Activated CD4-positive, alpha-beta T cell treated with anti-CD3 and anti-CD28 coated beads for 24 hours (primary cell): Measurements from ENCODE around the gene POLR2A.

Source experiments
- DNase-seq, 2 donors: peaks; one replicate each; pipeline ENCODE4 v3.0.0-alpha.2; 2020; ENCODE audit warnings: low read depth in 2 of 2

The POLR2A gene

DNA sequence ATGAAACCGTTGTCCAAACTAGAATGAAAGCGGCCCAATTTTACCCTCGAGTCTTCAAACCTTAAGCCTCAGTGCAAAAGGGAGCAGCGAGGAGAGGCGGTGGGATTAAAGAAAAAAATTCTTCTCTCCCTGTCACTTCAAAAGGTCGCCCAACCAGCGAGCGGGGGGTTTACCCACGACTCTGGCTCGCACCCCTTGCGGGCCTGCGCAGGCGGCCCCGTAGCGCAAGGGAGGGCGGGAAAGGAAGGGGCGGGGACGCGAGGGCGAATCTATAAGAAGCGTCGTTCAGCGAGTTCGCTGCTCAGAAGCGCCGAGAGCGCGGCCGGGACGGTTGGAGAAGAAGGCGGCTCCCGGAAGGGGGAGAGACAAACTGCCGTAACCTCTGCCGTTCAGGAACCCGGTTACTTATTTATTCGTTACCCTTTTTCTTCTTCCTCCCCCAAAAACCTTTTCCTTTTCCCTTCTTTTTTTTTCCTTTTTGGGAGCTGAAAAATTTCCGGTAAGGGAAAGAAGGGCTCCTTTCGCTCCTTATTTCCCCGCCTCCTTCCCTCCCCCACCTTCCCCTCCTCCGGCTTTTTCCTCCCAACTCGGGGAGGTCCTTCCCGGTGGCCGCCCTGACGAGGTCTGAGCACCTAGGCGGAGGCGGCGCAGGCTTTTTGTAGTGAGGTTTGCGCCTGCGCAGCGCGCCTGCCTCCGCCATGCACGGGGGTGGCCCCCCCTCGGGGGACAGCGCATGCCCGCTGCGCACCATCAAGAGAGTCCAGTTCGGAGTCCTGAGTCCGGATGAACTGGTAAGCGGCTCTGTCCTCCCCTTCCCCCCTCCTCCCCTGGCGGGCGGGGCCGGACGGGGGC is at the start of gene POLR2A:
Gene POLR2A (plus strand): TSS at position 300 of the 852 bp plus-strand sequence.
- peak; percentile 94 to 98 for DNase-seq

DNA sequence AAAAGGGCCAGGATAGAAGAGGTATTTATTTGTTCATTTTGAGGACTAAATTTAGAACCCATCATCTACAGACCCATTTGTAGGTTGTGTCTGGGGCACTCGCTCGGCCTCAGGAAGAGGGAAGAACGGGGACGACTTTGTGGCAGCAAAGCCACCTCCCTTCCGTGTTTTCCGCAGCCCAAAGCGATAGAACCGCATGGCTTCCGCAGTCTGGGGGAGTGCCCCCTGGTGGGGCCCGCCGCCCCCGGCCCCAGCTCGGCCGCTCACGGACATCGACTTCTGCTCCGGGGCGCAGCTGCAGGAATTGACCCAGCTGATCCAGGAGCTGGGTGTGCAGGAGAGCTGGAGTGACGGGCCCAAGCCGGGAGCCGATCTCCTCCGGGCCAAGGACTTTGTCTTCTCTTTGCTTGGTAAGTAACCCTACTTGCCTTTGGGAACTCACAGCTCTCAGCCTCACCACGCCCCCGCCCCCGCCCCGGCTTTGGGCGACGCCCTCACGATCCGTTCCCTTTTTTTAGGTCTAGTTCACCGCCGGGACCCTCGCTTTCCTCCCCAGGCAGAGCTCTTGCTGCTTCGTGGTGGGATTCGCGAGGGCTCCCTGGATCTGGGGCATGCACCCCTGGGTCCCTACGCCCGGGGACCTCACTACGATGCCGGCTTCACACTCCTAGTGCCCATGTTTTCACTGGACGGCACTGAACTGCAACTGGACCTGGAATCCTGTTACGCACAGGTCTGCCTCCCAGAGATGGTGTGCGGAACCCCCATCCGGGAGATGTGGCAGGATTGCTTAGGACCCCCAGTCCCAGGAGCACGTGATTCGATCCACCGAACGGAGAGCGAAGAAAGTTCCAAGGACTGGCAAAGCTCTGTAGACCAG is 48.2 kb upstream of the POLR2A start:
- DNase-seq: peak; percentile 29 to 40

DNA sequence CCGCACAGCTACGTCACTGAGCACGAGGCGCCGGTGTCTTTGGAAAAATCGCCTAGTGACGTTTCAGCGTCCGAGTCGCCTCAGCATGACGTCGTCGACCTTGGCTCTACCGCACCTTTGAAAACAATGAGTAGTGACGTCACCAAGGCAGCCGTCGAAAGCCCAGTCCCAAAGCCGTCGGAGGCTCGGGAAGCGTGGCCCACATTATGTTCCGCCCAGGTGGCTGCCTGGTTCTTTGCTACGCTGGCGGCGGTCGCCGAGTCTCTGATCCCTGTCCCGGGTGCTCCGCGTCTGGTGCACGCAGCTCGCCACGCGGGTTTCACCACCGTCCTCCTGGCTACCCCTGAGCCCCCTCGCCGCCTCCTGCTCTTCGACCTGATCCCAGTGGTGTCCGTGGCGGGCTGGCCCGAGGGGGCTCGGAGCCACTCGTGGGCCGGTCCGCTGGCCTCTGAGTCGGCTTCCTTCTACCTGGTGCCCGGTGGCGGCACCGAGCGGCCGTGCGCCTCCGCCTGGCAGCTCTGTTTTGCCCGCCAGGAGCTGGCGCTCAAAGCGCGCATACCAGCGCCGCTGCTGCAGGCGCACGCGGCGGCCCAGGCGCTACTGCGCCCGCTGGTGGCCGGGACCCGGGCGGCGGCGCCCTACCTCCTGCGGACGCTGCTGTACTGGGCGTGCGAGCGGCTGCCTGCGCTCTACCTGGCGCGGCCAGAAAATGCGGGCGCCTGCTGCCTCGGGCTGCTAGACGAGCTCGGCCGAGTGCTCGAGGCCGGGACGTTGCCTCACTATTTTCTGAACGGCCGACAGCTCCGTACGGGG is 47.4 kb upstream of the POLR2A start:
- DNase-seq: peak; percentile 65 to 68

DNA sequence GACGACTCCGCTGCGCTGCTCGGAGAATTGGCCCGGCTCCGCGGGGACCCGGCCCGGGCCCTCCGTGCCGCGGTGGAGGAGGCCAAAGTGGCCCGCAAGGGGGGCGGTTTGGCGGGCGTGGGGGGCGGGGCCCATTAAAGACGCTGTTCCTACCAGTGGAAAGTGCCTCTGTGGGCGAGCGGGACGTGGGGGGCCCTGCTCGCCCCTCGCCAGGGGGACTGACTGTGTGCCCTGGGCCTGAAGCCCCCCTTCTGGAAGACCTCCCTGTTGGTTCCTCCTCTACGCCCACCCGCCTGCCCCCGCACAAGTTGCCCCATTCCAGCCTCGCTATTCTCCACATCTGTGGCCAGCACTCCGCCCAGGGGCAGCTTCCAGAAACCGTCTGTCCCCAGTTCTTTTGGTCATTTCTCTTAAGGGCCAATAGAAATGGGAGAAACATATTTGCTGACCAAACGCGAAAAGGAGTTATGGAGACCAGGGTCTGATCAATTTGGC is 46.8 kb upstream of the POLR2A start:
- no peak for DNase-seq

DNA sequence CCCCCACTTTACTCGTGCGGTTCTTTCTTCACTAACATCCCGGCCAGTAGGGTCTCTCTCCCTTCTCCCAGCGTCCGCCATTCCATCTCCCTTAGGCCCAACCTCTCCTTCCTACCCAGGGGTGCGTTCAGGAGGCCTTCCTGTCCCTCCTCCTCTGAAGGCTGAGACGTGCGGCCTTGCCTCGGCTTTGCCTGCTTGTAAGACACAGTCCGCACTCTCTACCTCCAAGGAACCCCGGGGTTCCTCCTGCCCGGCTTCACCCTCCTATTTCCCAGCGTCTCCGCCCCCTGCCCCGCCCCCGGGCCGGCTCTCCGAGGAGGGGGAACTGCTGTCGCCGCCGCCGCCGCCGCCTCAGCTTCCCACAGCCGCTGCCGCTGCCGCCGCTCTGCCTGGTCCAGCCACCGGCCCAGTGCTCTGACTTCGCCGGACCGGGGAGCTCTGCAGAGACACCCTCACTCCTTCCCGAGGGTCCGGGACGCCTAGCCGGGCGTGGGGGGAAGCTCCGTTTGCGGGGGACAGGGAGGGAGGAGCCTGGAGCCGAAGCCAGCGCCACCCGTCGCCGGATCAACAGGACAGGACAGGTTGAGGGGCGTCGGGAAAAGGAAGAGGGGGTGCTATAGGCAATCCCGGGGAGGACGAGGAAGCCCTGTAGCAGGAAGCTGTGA is 46.1 kb upstream of the POLR2A start:
- peak; percentile 45 to 63 for DNase-seq

DNA sequence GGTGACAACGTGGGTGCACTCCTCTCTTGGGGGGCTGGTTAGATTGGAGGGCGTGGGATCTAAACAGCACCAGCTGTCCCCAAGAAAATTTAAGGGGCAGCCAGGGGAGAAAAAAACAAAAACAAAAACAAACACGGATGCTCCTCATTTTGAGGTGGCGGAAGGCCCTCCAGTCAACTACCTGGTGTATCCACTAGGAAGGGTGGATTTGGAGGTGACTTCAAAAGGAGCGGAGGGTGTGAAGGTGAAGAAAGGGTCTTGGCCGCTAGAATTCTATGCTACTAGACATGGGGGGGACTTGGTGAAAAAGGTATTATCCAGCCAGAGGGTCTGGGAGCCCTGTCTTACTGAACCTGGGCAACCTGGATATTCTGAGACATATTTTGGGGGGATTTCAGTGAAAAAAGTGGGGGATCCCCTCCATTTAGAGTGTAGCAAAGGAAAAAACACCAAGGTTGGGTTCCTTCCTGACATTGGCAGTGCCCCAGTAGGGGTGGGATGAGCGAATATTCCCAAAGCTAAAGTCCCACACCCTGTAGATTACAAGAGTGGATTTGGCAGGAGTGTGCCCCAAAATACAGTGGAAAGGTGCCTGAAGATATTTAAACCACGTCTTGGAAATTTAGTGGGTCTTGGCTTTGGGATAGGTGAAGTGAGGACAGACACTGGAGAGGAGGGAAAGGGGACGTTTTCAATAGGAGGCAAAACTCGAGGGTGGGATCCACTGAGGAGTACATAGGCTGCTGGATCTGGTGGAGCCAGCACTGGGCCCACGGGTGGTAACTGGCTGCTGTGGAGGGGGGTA is 45.3 kb upstream of the POLR2A start:
- DNase-seq: no peak

DNA sequence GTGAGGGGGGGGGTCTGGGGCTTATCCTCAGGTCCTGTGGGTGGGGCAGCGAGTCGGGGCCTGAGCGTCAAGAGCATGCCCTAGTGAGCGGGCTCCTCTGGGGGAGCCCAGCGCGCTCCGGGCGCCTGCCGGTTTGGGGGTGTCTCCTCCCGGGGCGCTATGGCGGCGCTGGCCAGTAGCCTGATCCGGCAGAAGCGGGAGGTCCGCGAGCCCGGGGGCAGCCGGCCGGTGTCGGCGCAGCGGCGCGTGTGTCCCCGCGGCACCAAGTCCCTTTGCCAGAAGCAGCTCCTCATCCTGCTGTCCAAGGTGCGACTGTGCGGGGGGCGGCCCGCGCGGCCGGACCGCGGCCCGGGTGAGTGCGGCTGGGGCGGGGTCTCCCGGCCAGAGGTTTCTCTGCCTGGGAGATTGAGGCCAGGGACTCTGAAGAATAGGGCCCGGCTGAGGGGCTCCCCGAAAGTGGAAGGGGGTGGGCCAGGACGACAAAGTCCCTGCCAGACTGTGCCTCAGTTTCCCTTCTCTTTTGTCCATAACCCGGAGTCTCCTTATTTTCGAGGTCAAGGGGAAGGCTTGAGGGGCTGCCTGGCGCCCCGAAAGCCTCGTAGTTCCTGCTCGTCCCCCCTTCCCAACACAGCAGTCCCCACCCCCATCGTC is 44.6 kb upstream of the POLR2A start, which contains the start of gene FGF11:
Gene FGF11 (plus strand): TSS at position 51 of the 651 bp plus-strand sequence. CDS start 109 bp downstream, at position 160.
- no peak for DNase-seq

DNA sequence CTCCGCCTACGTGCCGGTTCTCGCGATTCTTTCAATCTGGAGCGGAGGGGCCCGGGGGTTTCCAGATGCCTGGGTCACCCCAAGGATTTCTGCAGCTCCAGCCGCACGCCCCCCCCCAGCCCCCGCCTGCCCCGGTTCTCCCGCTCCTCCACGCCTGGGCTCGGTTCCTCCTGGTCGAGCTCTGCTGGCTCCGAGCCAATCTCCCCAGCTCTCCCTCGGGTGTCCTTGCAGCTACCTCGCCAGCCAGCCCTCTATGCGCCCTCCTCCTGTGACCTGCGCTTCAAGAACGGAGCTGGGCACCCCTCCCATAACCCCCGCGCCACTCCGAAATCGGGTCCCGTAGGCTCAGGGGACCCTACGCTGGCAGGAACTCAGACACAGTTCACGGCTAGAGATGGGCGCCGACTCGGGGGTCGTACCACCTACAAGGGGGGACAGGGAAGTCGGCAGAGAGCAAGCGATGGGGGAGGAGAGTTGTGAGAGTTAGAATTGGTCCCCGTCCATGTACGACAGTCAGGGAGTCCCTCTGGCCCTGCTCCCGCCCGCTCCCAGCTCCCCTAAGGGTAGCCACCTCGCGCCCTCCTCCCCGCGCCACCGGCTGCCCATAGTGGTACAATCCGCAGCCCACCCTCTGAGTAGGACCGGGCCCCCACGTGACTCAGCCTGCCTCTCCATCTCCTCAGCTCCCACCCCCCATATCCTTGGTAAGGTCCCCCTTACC is 43.9 kb upstream of the POLR2A start:
- DNase-seq: peak in 1 of 2 donors; percentile 48

DNA sequence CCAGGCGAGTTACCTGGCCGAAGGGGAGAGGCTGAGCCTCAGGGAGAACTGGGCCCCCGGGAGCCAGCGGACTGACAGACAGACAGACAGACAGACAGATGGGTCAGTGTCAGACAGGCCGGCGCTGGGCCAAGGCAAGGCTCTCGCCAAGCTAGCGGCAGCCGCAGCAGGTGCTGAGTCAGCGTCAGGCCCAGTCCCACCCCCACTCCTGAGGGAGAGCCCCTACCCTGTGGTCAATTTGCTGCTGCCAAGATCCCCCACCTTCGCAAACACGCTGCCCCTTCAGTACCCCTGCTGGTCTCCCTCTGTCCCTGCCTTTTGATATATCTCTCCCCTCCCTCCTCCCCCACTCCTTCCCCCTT is 43.4 kb upstream of the POLR2A start:
- no peak for DNase-seq

DNA sequence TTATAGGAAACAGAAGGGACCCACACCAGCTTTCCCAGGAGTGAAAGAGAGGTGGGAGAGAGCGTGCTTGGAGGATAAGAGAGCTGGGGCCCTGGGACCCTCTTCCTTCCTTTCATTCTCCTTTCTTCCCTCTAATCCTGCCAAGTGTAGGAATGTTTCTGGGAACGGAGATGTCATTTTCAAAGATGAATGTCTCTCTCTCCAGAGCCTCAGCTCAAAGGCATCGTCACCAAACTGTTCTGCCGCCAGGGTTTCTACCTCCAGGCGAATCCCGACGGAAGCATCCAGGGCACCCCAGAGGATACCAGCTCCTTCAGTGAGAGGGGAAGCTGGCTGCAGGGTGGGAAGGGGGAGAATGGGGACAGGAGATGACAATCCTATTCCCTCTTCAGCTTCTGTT is 42.9 kb upstream of the POLR2A start:
- DNase-seq: no peak

DNA sequence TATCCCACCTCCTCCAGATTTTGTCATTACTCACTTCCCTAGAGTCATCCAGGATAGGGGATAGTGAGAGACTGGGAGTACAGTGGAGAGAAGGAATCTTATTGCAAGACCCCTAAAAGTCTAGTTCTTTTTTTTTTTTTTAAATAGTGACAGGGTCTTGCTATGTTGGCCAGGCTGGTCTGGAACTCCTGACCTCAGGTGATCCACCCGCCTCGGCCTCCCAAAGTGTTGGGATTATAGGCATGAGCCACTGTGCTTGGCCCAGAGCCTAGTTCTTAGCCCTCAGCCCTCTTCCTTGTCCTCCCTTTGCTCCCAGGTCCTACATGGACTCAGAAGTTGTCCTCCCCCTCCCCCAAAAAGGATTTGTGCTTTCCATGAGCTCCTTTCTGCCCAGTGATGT is 42.0 kb upstream of the POLR2A start:
- DNase-seq: no peak

DNA sequence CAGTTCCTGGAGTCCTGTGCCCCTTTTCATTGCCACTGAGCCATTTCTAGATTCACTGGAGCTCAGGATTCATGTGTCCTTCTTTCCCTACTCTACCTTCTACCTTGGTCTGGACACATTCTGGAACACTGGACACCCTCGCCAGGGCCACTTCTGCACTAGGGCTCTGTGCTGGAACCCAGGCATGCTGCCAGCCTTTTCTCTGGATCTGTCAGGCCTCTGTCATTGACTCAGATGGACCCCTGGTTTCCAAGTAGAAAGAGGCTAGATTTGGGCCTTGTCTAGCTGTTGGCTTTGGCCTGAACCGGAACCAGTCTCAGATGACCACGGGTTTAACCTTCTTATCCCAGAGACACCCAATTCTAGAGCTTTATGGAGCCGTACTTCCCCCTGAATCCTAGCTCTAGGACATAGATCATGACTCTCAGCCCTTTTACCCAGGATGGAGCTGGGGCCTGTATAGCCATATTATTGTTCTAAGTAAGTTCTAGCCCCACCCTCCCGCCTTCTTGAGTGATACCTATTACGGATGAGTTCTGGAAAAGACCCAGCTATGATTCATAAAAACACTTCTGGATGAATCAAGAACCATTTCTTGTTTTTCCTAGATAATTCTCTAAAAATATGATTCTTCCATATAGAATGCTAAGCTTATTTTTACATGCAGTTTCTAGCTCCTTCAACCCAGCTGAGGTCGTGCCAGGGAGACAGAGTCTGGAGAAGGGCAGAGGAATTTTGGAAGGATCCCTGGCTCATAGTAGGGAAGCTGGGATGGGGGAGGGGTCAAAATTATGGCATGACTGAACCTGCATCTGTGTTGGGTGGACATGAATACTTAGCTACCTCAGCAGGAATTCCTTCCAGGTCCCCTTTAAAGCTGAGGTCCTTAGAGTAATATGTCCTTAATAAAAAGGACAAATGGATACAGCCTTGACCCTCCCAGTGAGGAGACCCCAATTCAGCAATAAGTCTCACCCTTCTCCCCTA is 40.4 kb upstream of the POLR2A start:
- no peak for DNase-seq

DNA sequence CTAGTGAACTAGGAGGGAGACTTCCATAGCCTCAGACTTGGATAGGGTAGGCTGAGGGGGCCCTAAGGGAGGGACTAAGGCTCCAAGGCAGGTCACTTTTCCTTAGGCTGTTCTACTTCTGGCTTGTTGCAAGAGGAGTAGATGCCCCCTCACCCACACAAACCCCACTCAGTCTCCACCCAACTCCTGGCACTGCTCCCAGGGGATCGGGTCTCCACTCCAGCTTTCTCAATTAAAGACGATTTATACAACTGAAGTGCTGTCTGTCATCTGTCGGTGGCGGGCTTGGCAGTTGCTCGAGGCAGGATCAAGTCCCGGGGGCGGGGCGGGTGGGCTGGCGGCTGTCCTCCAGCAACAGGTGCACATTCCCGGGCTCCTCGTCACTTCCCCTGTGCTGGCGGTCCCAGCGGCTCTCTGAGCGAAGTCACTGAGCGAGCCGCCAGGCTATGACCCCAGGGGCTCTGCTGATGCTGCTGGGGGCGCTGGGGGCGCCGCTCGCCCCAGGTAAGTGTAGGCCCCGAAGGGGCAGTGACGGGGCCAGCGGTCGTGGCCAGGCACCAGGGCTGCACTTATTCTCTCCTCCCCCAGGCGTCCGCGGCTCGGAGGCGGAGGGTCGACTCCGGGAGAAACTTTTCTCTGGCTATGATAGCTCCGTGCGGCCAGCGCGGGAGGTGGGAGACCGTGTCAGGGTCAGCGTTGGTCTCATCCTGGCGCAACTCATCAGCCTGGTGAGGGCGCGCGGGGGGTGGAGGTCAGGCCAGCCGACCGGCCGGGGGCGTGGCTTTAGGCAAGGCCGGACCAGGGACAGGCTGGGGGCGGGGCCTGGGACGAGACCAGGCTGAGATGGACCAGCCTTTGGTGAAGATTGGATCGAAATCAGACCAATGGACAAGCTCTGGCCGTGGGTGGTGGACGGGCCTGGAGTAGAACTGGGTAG is 39.2 kb upstream of the POLR2A start, which contains the start of gene CHRNB1:
Gene CHRNB1 (plus strand): TSS at position 380 of the 937 bp plus-strand sequence. CDS start 67 bp downstream, at position 447.
- no peak for DNase-seq

DNA sequence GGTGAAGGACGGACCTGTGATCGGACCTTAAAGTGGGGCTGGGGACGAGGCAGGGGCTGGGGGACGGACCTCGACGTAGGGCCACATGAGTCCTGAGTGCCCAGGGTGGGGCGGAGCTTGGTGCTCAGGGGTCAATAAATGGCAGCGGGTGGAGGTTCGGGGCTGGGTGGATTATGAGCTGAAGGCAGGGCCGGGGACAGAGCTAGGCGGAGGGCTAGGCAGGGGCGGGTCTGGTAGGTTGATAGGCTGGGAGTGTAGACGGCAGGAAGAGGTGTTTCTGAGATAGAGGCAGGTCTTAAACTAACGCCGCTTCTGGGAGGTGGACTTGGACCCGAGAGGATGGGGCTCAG is 38.6 kb upstream of the POLR2A start:
- no peak for DNase-seq

DNA sequence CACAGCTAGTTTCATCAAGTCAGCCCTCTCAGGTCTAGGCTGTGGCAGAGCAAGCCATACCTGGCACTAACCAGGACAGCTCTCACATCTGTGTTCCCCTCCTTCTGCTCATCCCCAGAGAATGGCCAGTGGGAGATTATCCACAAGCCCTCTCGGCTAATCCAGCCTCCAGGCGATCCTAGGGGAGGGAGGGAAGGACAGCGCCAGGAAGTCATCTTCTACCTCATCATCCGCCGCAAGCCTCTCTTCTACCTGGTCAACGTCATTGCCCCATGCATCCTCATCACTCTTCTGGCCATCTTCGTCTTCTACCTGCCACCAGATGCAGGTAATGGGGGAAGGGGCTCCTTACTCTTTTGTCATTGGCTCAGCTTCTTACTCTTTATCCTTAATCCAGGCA is 35.7 kb upstream of the POLR2A start:
- DNase-seq: no peak

DNA sequence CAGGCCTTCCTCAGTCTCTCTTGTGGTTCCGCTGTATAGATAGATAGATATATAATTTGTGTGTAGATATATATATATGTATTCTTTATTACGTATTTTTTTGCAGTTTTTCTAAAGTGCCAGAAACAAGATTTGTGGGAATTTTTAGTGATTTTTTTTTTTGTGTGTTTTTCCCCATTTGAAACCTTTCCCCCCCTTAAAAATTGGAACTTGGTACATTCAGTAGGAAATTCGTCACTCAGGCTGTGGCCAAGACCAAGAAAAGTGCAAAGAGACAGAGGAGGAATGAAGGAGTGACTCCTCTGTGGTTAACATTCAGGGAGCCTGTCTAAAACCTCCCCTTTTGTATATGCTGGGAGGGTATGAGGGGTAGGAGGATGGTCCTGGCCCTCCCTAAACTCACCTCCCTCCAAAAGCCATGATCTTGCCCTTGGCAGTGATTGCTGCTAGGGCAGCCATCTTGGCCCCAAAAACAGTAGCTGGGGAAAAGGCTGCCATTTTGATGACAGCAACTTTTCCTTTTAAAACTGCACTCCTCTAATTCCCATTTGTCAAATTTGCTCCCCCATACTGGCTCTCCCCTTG is 24.1 kb upstream of the POLR2A start:
- no peak for DNase-seq
